SK-N-SH (cell line): ENCODE measurements around the gene ARHGEF28. TPM values are rescaled to one million over a fixed set of nuclear protein-coding genes. Genes with fewer than 3 reads are reported as not detected.

Experiments used
- CTCF ChIA-PET: fragments of 300-600, 350-600 bp; formaldehyde crosslinking; extraction: SDS; loops from one replicate; lab custom pipeline; 2021; lab: Yijun Ruan, JAX
- POLR2A ChIA-PET: fragments of 350-600 bp; sonication (Branson Sonifier 250); formaldehyde crosslinking; extraction: SDS; loops from one replicate; lab custom pipeline; 2020; ENCODE audit warnings: antibody characterized with exemption, inconsistent platforms; lab: Yijun Ruan, JAX
- DNase-seq: peaks from one replicate; pipeline ENCODE4 v3.0.0; 2012
- H2AFZ ChIP-seq: fragments of 200-600 bp; sonication (generic); 2 replicates; pipeline ENCODE4 v1.8.1; 2016; ENCODE audit warnings: antibody characterized with exemption, mild to moderate bottlenecking, low read depth
- H3F3A ChIP-seq: fragments of 200-600 bp; sonication (generic); replicated peaks from 2 replicates; pipeline ENCODE3; 2016; ENCODE audit warnings: antibody characterized with exemption, mild to moderate bottlenecking; ENCODE audit not compliant: insufficient read depth
- H3K27ac ChIP-seq, 2 experiments: fragments of 200-500 bp in 1 of 2; fragments of 200-600 bp in 1 of 2; sonication (Bioruptor generic) in 1 of 2; sonication (generic), shearing (Covaris generic) in 1 of 2; 2 replicates each; pipeline versions ENCODE4 v1.5.1 to v1.6.1; 2014 to 2016; ENCODE audit warnings: low read depth in 2 of 2, inconsistent platforms in 1 of 2, low read length in 1 of 2, mild to moderate bottlenecking in 1 of 2, mixed read lengths in 1 of 2
- H3K27me3 ChIP-seq: fragments of 200-600 bp; sonication (generic), shearing (Covaris generic); 2 replicates; pipeline ENCODE4 v1.6.1; 2016; ENCODE audit warnings: mixed run types; ENCODE audit not compliant: insufficient read depth
- H3K36me3 ChIP-seq, 2 experiments: fragments of 200-500 bp in 1 of 2; fragments of 200-600 bp in 1 of 2; sonication (Bioruptor generic) in 1 of 2; sonication (generic) in 1 of 2; replicated peaks in 1 of 2; 2 replicates each; pipeline versions ENCODE3 to v1.5.1; 2014 to 2016; ENCODE audit warnings: low read length in 1 of 2, mild to moderate bottlenecking in 1 of 2; ENCODE audit not compliant: insufficient read depth in 2 of 2, control insufficient read depth in 1 of 2
- H3K4me1 ChIP-seq, 2 experiments: fragments of 200-500 bp in 1 of 2; fragments of 200-600 bp in 1 of 2; sonication (Bioruptor generic) in 1 of 2; sonication (generic), shearing (Covaris generic) in 1 of 2; 2 replicates each; pipeline versions ENCODE4 v1.5.1 to v1.6.1; 2014 to 2016; ENCODE audit warnings: low read depth in 1 of 2, low read length in 1 of 2, mixed run types in 1 of 2; ENCODE audit not compliant: insufficient read depth in 2 of 2, control insufficient read depth in 1 of 2
- H3K4me2 ChIP-seq: fragments of 200-600 bp; sonication (generic), shearing (Covaris generic); 2 replicates; pipeline ENCODE4 v1.6.1; 2017; ENCODE audit warnings: mixed run types
- H3K4me3 ChIP-seq, 2 experiments: fragments of 200-500 bp in 1 of 2; fragments of 200-600 bp in 1 of 2; sonication (Bioruptor generic) in 1 of 2; sonication (generic), shearing (Covaris generic) in 1 of 2; 2 replicates each; pipeline versions ENCODE4 v1.5.1 to v1.8.1; 2014 to 2016; ENCODE audit warnings: low read depth in 2 of 2, inconsistent platforms in 1 of 2, low read length in 1 of 2, mild to moderate bottlenecking in 1 of 2, mixed read lengths in 1 of 2, moderate library complexity in 1 of 2
- H3K79me2 ChIP-seq: fragments of 200-600 bp; sonication (generic); 2 replicates; pipeline ENCODE4 v1.8.1; 2017; ENCODE audit warnings: mild to moderate bottlenecking; ENCODE audit not compliant: insufficient read depth
- H3K9ac ChIP-seq: fragments of 200-600 bp; sonication (generic); 2 replicates; pipeline ENCODE4 v1.6.1; 2017; ENCODE audit warnings: mixed run types
- H3K9me2 ChIP-seq: fragments of 200-600 bp; sonication (generic); 2 replicates; pipeline ENCODE4 v1.6.1; 2017; ENCODE audit warnings: mixed run types
- H3K9me3 ChIP-seq: fragments of 200-600 bp; sonication (generic); 2 replicates; pipeline ENCODE4 v1.6.1; 2017; ENCODE audit warnings: mixed run types, mild to moderate bottlenecking, moderate library complexity
- H4K20me1 ChIP-seq: fragments of 200-600 bp; sonication (generic); 2 replicates; pipeline ENCODE4 v1.6.1; 2017; ENCODE audit warnings: mild to moderate bottlenecking, mixed run types; ENCODE audit not compliant: insufficient read depth
- ELF1 ChIP-seq: IDR thresholded peaks from 2 replicates; pipeline ENCODE4 v1.4.0; 2012
- EP300 ChIP-seq, 2 experiments: IDR thresholded peaks; 2 replicates each; pipeline versions ENCODE4 v1.4.0 to v1.6.1; 2012; ENCODE audit warnings: borderline replicate concordance in 1 of 2, low read depth in 1 of 2, low read length in 1 of 2
- EZH2phosphoT487 ChIP-seq: fragments of 200-600 bp; sonication (generic); IDR thresholded peaks from 2 replicates; pipeline ENCODE4 v1.6.1; 2017; ENCODE audit warnings: low read depth, mixed run types, mild to moderate bottlenecking, antibody characterized with exemption, moderate library complexity, borderline replicate concordance
- FOSL2 ChIP-seq: IDR thresholded peaks from 2 replicates; pipeline ENCODE4 v1.4.0; 2012; ENCODE audit warnings: low read depth, mild to moderate bottlenecking, moderate library complexity, borderline replicate concordance
- FOXM1 ChIP-seq: IDR thresholded peaks from 2 replicates; pipeline ENCODE4 v1.4.0; 2012; ENCODE audit warnings: low read depth, mild to moderate bottlenecking
- GATA2 ChIP-seq: sonication (generic); formaldehyde crosslinking; IDR thresholded peaks from 2 replicates; pipeline ENCODE4 v1.5.0; 2020; ENCODE audit warnings: mild to moderate bottlenecking, missing genetic modification reagents
- JUND ChIP-seq: IDR thresholded peaks from 2 replicates; pipeline ENCODE4 v1.4.0; 2012
- NFIC ChIP-seq: IDR thresholded peaks from 2 replicates; pipeline ENCODE4 v1.4.0; 2012; ENCODE audit warnings: borderline replicate concordance
- RFX5 ChIP-seq: IDR thresholded peaks from 2 replicates; pipeline ENCODE4 v1.6.1; 2012; ENCODE audit warnings: mild to moderate bottlenecking, improper control_type of control experiment, low read length
- RXRA ChIP-seq: IDR thresholded peaks from 2 replicates; pipeline ENCODE4 v1.4.0; 2012; ENCODE audit warnings: low read depth, mild to moderate bottlenecking, borderline replicate concordance
- TAF1 ChIP-seq: IDR thresholded peaks from 2 replicates; pipeline ENCODE4 v1.6.1; 2012; ENCODE audit warnings: low read depth, mild to moderate bottlenecking, low read length, moderate library complexity, borderline replicate concordance
- WGBS: methylation state at CpG from one replicate; pipeline ENCODE4 v1.1.6; 2017; ENCODE audit warnings: low lambda C conversion rate; 5-methylcytosine and 5-hydroxymethylcytosine counted together
- polyA plus RNA-seq, 3 experiments: library from polyadenylated mRNA; depleted of rRNA; stranded (reverse); fragments of >200 nt; gene quantifications; 2 replicates each; pipeline ENCODE4 v1.2.3, GENCODE V29; 2012
- TF ChIP-seq, protein P1 (sequence below): IDR thresholded peaks from 2 replicates; pipeline ENCODE4 v1.6.1; 2012; ENCODE audit warnings: mild to moderate bottlenecking, low read depth, low read length, moderate library complexity
- TF ChIP-seq, protein P2 (sequence below): fragments of 150-350 bp; IDR thresholded peaks from 2 replicates; pipeline ENCODE4 v1.6.1; 2017; ENCODE audit warnings: antibody characterized with exemption, low read length, low read depth, borderline replicate concordance
- TF ChIP-seq, protein P3 (sequence below): IDR thresholded peaks from 2 replicates; pipeline ENCODE4 v1.4.0; 2012; ENCODE audit warnings: low read depth, borderline replicate concordance
- TF ChIP-seq, protein P4 (sequence below): fragments of 150-350 bp; IDR thresholded peaks from 2 replicates; pipeline ENCODE4 v1.6.1; 2016; ENCODE audit warnings: mild to moderate bottlenecking, low read depth, low read length

ARHGEF28 gene
- polyA plus RNA-seq, 1 of the 3 experiments (the other 2 are of a cell fraction), result 4.2 TPM

DNA sequence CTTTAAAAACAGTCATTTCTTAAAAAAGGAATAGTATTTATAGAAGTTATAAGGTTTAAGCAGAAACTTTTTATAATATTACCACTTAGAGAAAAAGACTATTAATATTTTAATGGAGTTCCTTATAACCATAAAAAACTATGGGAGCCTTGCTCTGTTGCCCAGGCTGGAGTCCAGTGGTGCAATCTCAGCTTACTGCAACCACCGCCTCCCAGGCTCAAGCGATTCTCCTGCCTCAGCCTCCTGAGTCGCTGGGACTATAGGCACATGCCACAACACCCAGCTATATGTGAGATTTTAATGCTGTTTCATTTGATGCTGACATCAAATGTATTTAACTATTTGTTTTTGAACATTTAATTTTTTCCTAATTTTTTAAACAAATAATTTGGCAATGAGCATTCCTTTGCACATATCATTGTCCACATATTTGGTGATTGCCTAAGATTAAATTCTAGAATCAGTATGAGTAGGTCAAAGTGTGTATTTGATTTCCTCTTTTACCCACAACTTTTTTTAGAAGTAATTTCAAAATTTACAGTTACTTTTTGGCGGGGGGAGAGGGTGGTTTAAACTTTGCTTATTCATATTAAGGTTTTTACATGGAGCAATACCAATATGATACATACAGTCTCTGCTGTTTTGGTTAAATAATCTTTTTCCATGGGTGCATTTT is 235.5 kb downstream of the ARHGEF28 start:
- Histone ChIP-seq H3K27ac (no peak overlapping the region), H3K9me2 (no peaks in the 10 kb centered on the region), H3F3A (no peaks in the 10 kb centered on the region), H3K9ac (no peak overlapping the region), H4K20me1 (no peaks in the 10 kb centered on the region), H3K4me1 (no peaks in the 10 kb centered on the region; a peak in 1 of 4 replicates), H3K4me3 (no peak overlapping the region), H3K79me2 (no peaks in the 10 kb centered on the region), H3K27me3 (no peaks in the 10 kb centered on the region), H3K4me2 (no peak overlapping the region), H3K36me3 (peaks cover 4 to 15% of the 10 kb centered on the region in 2 experiments), H3K9me3 (no peaks in the 10 kb centered on the region), H2AFZ (no peak overlapping the region)
- POLR2A ChIA-PET, result no interaction called here
- CTCF ChIA-PET, result interaction anchor here (0.5 kb wide), 1 partner anchor 833 kb away, joined by 3 read pairs; no protein-coding TSS in a partner anchor
- TF ChIP-seq, protein P1, sequence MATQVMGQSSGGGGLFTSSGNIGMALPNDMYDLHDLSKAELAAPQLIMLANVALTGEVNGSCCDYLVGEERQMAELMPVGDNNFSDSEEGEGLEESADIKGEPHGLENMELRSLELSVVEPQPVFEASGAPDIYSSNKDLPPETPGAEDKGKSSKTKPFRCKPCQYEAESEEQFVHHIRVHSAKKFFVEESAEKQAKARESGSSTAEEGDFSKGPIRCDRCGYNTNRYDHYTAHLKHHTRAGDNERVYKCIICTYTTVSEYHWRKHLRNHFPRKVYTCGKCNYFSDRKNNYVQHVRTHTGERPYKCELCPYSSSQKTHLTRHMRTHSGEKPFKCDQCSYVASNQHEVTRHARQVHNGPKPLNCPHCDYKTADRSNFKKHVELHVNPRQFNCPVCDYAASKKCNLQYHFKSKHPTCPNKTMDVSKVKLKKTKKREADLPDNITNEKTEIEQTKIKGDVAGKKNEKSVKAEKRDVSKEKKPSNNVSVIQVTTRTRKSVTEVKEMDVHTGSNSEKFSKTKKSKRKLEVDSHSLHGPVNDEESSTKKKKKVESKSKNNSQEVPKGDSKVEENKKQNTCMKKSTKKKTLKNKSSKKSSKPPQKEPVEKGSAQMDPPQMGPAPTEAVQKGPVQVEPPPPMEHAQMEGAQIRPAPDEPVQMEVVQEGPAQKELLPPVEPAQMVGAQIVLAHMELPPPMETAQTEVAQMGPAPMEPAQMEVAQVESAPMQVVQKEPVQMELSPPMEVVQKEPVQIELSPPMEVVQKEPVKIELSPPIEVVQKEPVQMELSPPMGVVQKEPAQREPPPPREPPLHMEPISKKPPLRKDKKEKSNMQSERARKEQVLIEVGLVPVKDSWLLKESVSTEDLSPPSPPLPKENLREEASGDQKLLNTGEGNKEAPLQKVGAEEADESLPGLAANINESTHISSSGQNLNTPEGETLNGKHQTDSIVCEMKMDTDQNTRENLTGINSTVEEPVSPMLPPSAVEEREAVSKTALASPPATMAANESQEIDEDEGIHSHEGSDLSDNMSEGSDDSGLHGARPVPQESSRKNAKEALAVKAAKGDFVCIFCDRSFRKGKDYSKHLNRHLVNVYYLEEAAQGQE, result no peak
- no peak for TF ChIP-seq EP300 (IDR thresholded peaks at IDR 0.05; ENCODE audit: borderline replicate concordance in 1 of 2, low read depth in 1 of 2, low read length in 1 of 2)
- TF ChIP-seq, protein P2, sequence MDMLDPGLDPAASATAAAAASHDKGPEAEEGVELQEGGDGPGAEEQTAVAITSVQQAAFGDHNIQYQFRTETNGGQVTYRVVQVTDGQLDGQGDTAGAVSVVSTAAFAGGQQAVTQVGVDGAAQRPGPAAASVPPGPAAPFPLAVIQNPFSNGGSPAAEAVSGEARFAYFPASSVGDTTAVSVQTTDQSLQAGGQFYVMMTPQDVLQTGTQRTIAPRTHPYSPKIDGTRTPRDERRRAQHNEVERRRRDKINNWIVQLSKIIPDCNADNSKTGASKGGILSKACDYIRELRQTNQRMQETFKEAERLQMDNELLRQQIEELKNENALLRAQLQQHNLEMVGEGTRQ, result no peak
- no peak for TF ChIP-seq RFX5
- TF ChIP-seq GATA2 (CRISPR knock-in tag), result no peak
- TF ChIP-seq ELF1, result no peak
- TF ChIP-seq NFIC, result no peak
- TF ChIP-seq EZH2phosphoT487, result no peak
- TF ChIP-seq, protein P3, sequence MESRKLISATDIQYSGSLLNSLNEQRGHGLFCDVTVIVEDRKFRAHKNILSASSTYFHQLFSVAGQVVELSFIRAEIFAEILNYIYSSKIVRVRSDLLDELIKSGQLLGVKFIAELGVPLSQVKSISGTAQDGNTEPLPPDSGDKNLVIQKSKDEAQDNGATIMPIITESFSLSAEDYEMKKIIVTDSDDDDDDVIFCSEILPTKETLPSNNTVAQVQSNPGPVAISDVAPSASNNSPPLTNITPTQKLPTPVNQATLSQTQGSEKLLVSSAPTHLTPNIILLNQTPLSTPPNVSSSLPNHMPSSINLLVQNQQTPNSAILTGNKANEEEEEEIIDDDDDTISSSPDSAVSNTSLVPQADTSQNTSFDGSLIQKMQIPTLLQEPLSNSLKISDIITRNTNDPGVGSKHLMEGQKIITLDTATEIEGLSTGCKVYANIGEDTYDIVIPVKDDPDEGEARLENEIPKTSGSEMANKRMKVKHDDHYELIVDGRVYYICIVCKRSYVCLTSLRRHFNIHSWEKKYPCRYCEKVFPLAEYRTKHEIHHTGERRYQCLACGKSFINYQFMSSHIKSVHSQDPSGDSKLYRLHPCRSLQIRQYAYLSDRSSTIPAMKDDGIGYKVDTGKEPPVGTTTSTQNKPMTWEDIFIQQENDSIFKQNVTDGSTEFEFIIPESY, result no peak
- TF ChIP-seq FOXM1, result no peak
- TF ChIP-seq, protein P4, sequence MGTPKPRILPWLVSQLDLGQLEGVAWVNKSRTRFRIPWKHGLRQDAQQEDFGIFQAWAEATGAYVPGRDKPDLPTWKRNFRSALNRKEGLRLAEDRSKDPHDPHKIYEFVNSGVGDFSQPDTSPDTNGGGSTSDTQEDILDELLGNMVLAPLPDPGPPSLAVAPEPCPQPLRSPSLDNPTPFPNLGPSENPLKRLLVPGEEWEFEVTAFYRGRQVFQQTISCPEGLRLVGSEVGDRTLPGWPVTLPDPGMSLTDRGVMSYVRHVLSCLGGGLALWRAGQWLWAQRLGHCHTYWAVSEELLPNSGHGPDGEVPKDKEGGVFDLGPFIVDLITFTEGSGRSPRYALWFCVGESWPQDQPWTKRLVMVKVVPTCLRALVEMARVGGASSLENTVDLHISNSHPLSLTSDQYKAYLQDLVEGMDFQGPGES, result no peak
- no peak for TF ChIP-seq JUND
- no peak for TF ChIP-seq RXRA
- no peak for TF ChIP-seq TAF1
- no peak for TF ChIP-seq FOSL2
- DNase-seq, result no peak
- WGBS, result 94% methylated on average over 4 of the region's 4 CpGs
